Cerebellar cortex (tissue), 1 donor: ENCODE data around the gene TRAF6.
A peak's percentile ranks its signal among the peaks of the same experiment; 100 is the strongest.
"Not testable (repeated sequence)": the region's sequence is repeated elsewhere in the genome, so short reads cannot be mapped to it uniquely, and the experiment has no call there.

Experiments
- DNase-seq: peaks from one replicate; pipeline ENCODE4 v3.0.0-alpha.2; 2015; ENCODE audit warnings: low spot score

The TRAF6 gene

GRCh38 chr11:36492724-36493304, 17.3 kb downstream of the TRAF6 start:
- peak; percentile 73 for DNase-seq

GRCh38 chr11:36490026-36490806, 19.9 kb downstream of the TRAF6 start:
- DNase-seq: no peak

- no peak for DNase-seq
Measured at GRCh38 chr11:36488096-36488495, 22.0 kb downstream of the TRAF6 start.

- DNase-seq: no peak
Measured at GRCh38 chr11:36487619-36488018, 22.5 kb downstream of the TRAF6 start.

GRCh38 chr11:36485298-36486002, 24.6 kb downstream of the TRAF6 start:
- DNase-seq: no peak

- DNase-seq: not testable (repeated sequence)
Measured at GRCh38 chr11:36483042-36483441, 27.0 kb downstream of the TRAF6 start.

- no peak for DNase-seq
Measured at GRCh38 chr11:36480833-36481232, 29.2 kb downstream of the TRAF6 start.

GRCh38 chr11:36478700-36479329, 31.3 kb downstream of the TRAF6 start:
- peak; percentile 68 for DNase-seq

GRCh38 chr11:36475192-36475591, 34.9 kb downstream of the TRAF6 start:
- no peak for DNase-seq

GRCh38 chr11:36471577-36471976, 38.5 kb downstream of the TRAF6 start:
- no peak for DNase-seq

- no peak for DNase-seq
Measured at GRCh38 chr11:36469881-36470802, 39.9 kb downstream of the TRAF6 start.

- DNase-seq: no peak
Measured at GRCh38 chr11:36469063-36469462, 41.0 kb downstream of the TRAF6 start.

- DNase-seq: no peak
Measured at GRCh38 chr11:36467916-36468315, 42.2 kb downstream of the TRAF6 start.

- DNase-seq: no peak
Measured at GRCh38 chr11:36467012-36467411, 43.1 kb downstream of the TRAF6 start.

GRCh38 chr11:36465449-36466163, 44.5 kb downstream of the TRAF6 start:
- no peak for DNase-seq

GRCh38 chr11:36464720-36465119, 45.4 kb downstream of the TRAF6 start:
- DNase-seq: no peak

- no peak for DNase-seq
Measured at GRCh38 chr11:36463781-36464180, 46.3 kb downstream of the TRAF6 start.

- no peak for DNase-seq
Measured at GRCh38 chr11:36462321-36462720, 47.8 kb downstream of the TRAF6 start.

GRCh38 chr11:36460220-36460619, 49.9 kb downstream of the TRAF6 start:
- DNase-seq: no peak

- no peak for DNase-seq
Measured at GRCh38 chr11:36459046-36459445, 51.0 kb downstream of the TRAF6 start.
